ENCODE results near the gene GNB3. TPM values are rescaled to one million over a fixed set of nuclear protein-coding genes. Genes with fewer than 3 reads are reported as not detected.

GNB3 gene
- total RNA-seq (2014; rRNA removed; shearing (Covaris generic)): 0.71 and 1.4 TPM in 2 replicates

- DNase-seq (ENCODE audit: low read depth): no peak
These were observed at the start of gene GNB3 for GRCh38 chr12:6840761-6841515. GNB3 (plus strand) TSS chr12:6840925; CDS start chr12:6841288, 363 bp downstream.

- no peak for DNase-seq (ENCODE audit: low read depth)
These were observed 48.7 kb upstream of the GNB3 start for GRCh38 chr12:6791931-6792520.

- DNase-seq (ENCODE audit: low read depth): no peak
These were observed 48.1 kb upstream of the GNB3 start for GRCh38 chr12:6792522-6793201.

GRCh38 chr12:6795088-6795487 lies 45.6 kb upstream of the GNB3 start:
- DNase-seq (ENCODE audit: low read depth): no peak

GRCh38 chr12:6796576-6796975 lies 44.1 kb upstream of the GNB3 start:
- no peak for DNase-seq (ENCODE audit: low read depth)

GRCh38 chr12:6799147-6799546 lies 41.6 kb upstream of the GNB3 start:
- DNase-seq (ENCODE audit: low read depth): no peak

GRCh38 chr12:6807170-6807569 lies 33.6 kb upstream of the GNB3 start:
- DNase-seq (ENCODE audit: low read depth): no peak

- DNase-seq (ENCODE audit: low read depth): no peak
These were observed 31.7 kb upstream of the GNB3 start for GRCh38 chr12:6809056-6809455.

- DNase-seq (ENCODE audit: low read depth): no peak
These were observed 30.0 kb upstream of the GNB3 start for GRCh38 chr12:6810758-6811157.

GRCh38 chr12:6813363-6813762 lies 27.4 kb upstream of the GNB3 start:
- DNase-seq (ENCODE audit: low read depth): no peak

- no peak for DNase-seq (ENCODE audit: low read depth)
These were observed 24.1 kb upstream of the GNB3 start for GRCh38 chr12:6816598-6816997.

- no peak for DNase-seq (ENCODE audit: low read depth)
These were observed 23.6 kb upstream of the GNB3 start for GRCh38 chr12:6817098-6817497.

- DNase-seq (ENCODE audit: low read depth): no peak
These were observed 23.0 kb upstream of the GNB3 start for GRCh38 chr12:6817662-6818157.

- no peak for DNase-seq (ENCODE audit: low read depth)
These were observed 22.5 kb upstream of the GNB3 start for GRCh38 chr12:6818222-6818621.

GRCh38 chr12:6818645-6819044 lies 22.1 kb upstream of the GNB3 start:
- DNase-seq (ENCODE audit: low read depth): no peak

GRCh38 chr12:6819106-6820030 lies 21.4 kb upstream of the GNB3 start:
- peak; percentile 23 for DNase-seq (ENCODE audit: low read depth)

GRCh38 chr12:6820166-6820565 lies 20.6 kb upstream of the GNB3 start:
- DNase-seq (ENCODE audit: low read depth): peak; percentile 1

GRCh38 chr12:6821591-6822425 lies 18.9 kb upstream of the GNB3 start, which contains the start of gene GPR162:
GPR162 (plus strand) TSS chr12:6821821; CDS start chr12:6823899, 2,078 bp downstream.
- peak; percentile 58 for DNase-seq (ENCODE audit: low read depth)

- peak; percentile 1 for DNase-seq (ENCODE audit: low read depth)
These were observed 18.1 kb upstream of the GNB3 start for GRCh38 chr12:6822426-6823135.
